GM19193 (cell line): ENCODE data around the gene MAFG.

Experiments used
- POLR2A ChIP-seq: IDR thresholded peaks from 4 replicates; pipeline ENCODE4 v1.6.1; 2011; ENCODE audit not compliant: insufficient read depth, insufficient read length; ENCODE audit errors: extremely low read depth

The MAFG gene

GRCh38 chr17:81902653-81903414 lies 24.7 kb downstream of the MAFG start:
- TF ChIP-seq POLR2A, result no peak

GRCh38 chr17:81902023-81902652 lies 25.4 kb downstream of the MAFG start, which contains the start of gene NPB:
Gene NPB, plus strand, starts transcription at chr17:81902238. Its CDS starts 40 bp downstream, at chr17:81902278.
- TF ChIP-seq POLR2A, result no peak

GRCh38 chr17:81901167-81902022 lies 26.1 kb downstream of the MAFG start:
- TF ChIP-seq POLR2A, result no peak

GRCh38 chr17:81900181-81900820 lies 27.2 kb downstream of the MAFG start:
- TF ChIP-seq POLR2A, result no peak

- no peak for TF ChIP-seq POLR2A
These were observed 27.9 kb downstream of the MAFG start for GRCh38 chr17:81899514-81900166.

- TF ChIP-seq POLR2A, result no peak
These were observed 28.6 kb downstream of the MAFG start for GRCh38 chr17:81898885-81899284.

- no peak for TF ChIP-seq POLR2A
These were observed 29.3 kb downstream of the MAFG start for GRCh38 chr17:81898029-81898866.

- TF ChIP-seq POLR2A, result no peak
These were observed 32.1 kb downstream of the MAFG start for GRCh38 chr17:81895400-81895799.

- TF ChIP-seq POLR2A, result no peak
These were observed 36.3 kb downstream of the MAFG start for GRCh38 chr17:81891303-81891552.

- TF ChIP-seq POLR2A, result no peak
These were observed 36.9 kb downstream of the MAFG start for GRCh38 chr17:81890447-81891302.

GRCh38 chr17:81889602-81890001 lies 37.9 kb downstream of the MAFG start:
- TF ChIP-seq POLR2A, result no peak

- no peak for TF ChIP-seq POLR2A
These were observed 38.4 kb downstream of the MAFG start for GRCh38 chr17:81888988-81889595.
